Keratinocyte (primary cell): ENCODE results near the gene PAIP2. TPM values are rescaled to one million over a fixed set of nuclear protein-coding genes. Genes with fewer than 3 reads are reported as not detected.

Source experiments
- DNase-seq: peaks from one replicate; pipeline ENCODE4 v3.0.0-alpha.2; 2011; ENCODE audit warnings: low read depth, missing footprints, low spot score
- FAIRE-seq: peaks from 2 replicates; lab custom pipeline; 2011; peaks lifted over from hg19 to GRCh38; lab: Jason Lieb, UNC
- H2AFZ ChIP-seq: 2 replicates; pipeline ENCODE4 v1.6.0; 2012; ENCODE audit warnings: low read length, control low read depth, inconsistent platforms; ENCODE audit not compliant: control insufficient read depth
- H3K27ac ChIP-seq: 2 replicates; pipeline ENCODE4 v1.5.1; 2011; ENCODE audit warnings: low read length; ENCODE audit not compliant: control insufficient read depth, insufficient read depth
- H3K27me3 ChIP-seq: 3 replicates; pipeline ENCODE4 v1.6.0; 2011; ENCODE audit warnings: low read length; ENCODE audit not compliant: control insufficient read depth, insufficient read depth; ENCODE audit errors: extremely low read depth
- H3K36me3 ChIP-seq, 2 experiments: 2 replicates in 1 of 2; 3 replicates in 1 of 2; pipeline ENCODE4 v1.5.1; 2011; ENCODE audit warnings: low read length in 2 of 2, mild to moderate bottlenecking in 1 of 2; ENCODE audit not compliant: control insufficient read depth in 2 of 2, insufficient read depth in 2 of 2; ENCODE audit errors: extremely low read depth in 1 of 2
- H3K4me1 ChIP-seq: 3 replicates; pipeline ENCODE4 v1.5.1; 2011; ENCODE audit warnings: low read length; ENCODE audit not compliant: control insufficient read depth, insufficient read depth; ENCODE audit errors: extremely low read depth
- H3K4me2 ChIP-seq: 3 replicates; pipeline ENCODE4 v1.6.0; 2011; ENCODE audit warnings: low read depth, low read length; ENCODE audit not compliant: control insufficient read depth, insufficient read depth; ENCODE audit errors: extremely low read depth
- H3K4me3 ChIP-seq, 3 experiments: fragments of 200-600 bp in 1 of 3; sonication (generic) in 1 of 3; 2 replicates in 2 of 3; 3 replicates in 1 of 3; pipeline ENCODE4 v1.5.1; 2011 to 2016; ENCODE audit warnings: low read length in 3 of 3, mild to moderate bottlenecking in 3 of 3, control low read depth in 2 of 3, inconsistent platforms in 1 of 3, low read depth in 1 of 3, mixed read lengths in 1 of 3, mixed run types in 1 of 3, moderate library complexity in 1 of 3; ENCODE audit not compliant: control insufficient read depth in 2 of 3, insufficient read depth in 2 of 3; ENCODE audit errors: extremely low read depth in 1 of 3
- H3K79me2 ChIP-seq: 2 replicates; pipeline ENCODE4 v1.6.0; 2012; ENCODE audit warnings: low read length; ENCODE audit not compliant: control insufficient read depth, insufficient read depth
- H3K9ac ChIP-seq: 3 replicates; pipeline ENCODE4 v1.6.0; 2011; ENCODE audit warnings: low read length; ENCODE audit not compliant: control insufficient read depth, insufficient read depth; ENCODE audit errors: extremely low read depth
- H3K9me1 ChIP-seq: 3 replicates; pipeline ENCODE4 v1.6.0; 2011; ENCODE audit warnings: low read length; ENCODE audit not compliant: control insufficient read depth, insufficient read depth; ENCODE audit errors: extremely low read depth
- H3K9me3 ChIP-seq: 2 replicates; pipeline ENCODE4 v1.5.1; 2012; ENCODE audit warnings: low read depth, low read length; ENCODE audit not compliant: control insufficient read depth
- H4K20me1 ChIP-seq: 3 replicates; pipeline ENCODE4 v1.6.0; 2011; ENCODE audit warnings: low read length; ENCODE audit not compliant: control insufficient read depth, insufficient read depth; ENCODE audit errors: extremely low read depth
- EZH2 ChIP-seq: IDR thresholded peaks from one replicate; pipeline ENCODE4 v1.6.1; 2012; ENCODE audit warnings: inconsistent platforms, mild to moderate bottlenecking, low read length, moderate library complexity
- dilution Hi-C: fragments of 300-500 bp; cut with MboI; formaldehyde crosslinking; loops from one replicate; pipeline ENCODE4 v1.7.0; 2020; ENCODE audit warnings: low sequenced_read_pairs; ENCODE audit not compliant: extremely low pct_ligation_motif_present
- polyA plus RNA-seq, 5 experiments: library from polyadenylated mRNA; depleted of rRNA in 3 of 5; stranded (reverse) in 3 of 5; stranded (forward) in 1 of 5; unstranded in 1 of 5; fragments of >200 nt; gene quantifications; 1 replicate in 1 of 5; 2 replicates in 3 of 5; 3 replicates in 1 of 5; pipeline versions ENCODE4 v1.2.1 to v1.2.3, GENCODE V29; 2011 to 2012; ENCODE audit warnings: missing spikeins in 2 of 5, low read depth in 1 of 5, low replicate concordance in 1 of 5
- TF ChIP-seq, protein P1 (sequence below), 3 experiments: IDR thresholded peaks in 1 of 3; conservative IDR thresholded peaks in 1 of 3; optimal IDR thresholded peaks in 1 of 3; 2 replicates in 2 of 3; 3 replicates in 1 of 3; pipeline versions ENCODE3 to v1.5.1; 2011; ENCODE audit warnings: low read length in 3 of 3, mild to moderate bottlenecking in 3 of 3, moderate library complexity in 2 of 3, control low read depth in 1 of 3, inconsistent platforms in 1 of 3; ENCODE audit not compliant: insufficient read depth in 2 of 3; ENCODE audit errors: extremely low read depth in 1 of 3

Gene PAIP2
- polyA plus RNA-seq, 1 donor (not counting 4 experiments of a cell fraction or from before 2014, with no cell fraction given): 65.6 TPM

DNA sequence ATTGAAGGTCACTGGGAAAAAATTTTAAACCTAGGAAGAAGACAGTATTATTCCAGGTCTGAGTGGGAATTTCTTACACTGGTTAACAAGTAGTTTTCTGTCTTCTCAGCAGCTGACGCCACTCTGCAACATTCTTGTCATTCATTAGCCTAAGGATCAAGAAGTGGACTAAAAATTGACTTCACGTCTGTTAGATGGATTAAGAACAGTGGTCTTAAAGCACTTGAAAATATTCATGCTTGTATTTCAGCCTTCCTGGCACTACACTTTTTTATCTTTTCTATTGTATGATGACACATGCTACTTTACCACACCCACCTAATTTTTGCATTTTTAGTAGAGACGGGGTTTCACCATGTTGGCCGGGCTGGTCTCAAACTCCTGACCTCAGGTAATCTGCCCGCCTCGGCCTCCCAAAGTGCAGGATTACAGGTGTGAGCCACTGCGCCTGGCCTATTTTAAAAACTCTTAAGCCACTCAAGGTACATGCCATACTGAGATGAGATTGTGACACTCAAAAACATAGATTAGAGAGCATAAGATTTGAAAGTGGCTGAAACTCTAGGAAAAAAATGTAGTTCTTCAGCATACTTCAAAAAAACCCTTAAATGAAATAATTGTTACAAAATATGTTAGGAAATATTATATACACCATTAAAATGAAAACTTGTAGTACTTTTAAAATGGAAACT, 39.7 kb upstream of the PAIP2 start:
- Histone ChIP-seq H3K9me3 (no peaks in the 10 kb centered on the region), H3K4me2 (no peak overlapping the region), H3K4me1 (peaks cover 6% of the 10 kb centered on the region), H3K27me3 (no peaks in the 10 kb centered on the region), H3K36me3 (peaks cover 0 to 4% of the 10 kb centered on the region in 2 experiments), H3K27ac (no peak overlapping the region), H3K79me2 (peaks cover 100% of the 10 kb centered on the region), H2AFZ (no peak overlapping the region), H3K4me3 (no peak overlapping the region), H3K9me1 (peaks cover 4% of the 10 kb centered on the region), H3K9ac (no peak overlapping the region), H4K20me1 (peaks cover 58% of the 10 kb centered on the region)
- no peak for DNase-seq
- no peak for TF ChIP-seq EZH2
- TF ChIP-seq, protein P1, sequence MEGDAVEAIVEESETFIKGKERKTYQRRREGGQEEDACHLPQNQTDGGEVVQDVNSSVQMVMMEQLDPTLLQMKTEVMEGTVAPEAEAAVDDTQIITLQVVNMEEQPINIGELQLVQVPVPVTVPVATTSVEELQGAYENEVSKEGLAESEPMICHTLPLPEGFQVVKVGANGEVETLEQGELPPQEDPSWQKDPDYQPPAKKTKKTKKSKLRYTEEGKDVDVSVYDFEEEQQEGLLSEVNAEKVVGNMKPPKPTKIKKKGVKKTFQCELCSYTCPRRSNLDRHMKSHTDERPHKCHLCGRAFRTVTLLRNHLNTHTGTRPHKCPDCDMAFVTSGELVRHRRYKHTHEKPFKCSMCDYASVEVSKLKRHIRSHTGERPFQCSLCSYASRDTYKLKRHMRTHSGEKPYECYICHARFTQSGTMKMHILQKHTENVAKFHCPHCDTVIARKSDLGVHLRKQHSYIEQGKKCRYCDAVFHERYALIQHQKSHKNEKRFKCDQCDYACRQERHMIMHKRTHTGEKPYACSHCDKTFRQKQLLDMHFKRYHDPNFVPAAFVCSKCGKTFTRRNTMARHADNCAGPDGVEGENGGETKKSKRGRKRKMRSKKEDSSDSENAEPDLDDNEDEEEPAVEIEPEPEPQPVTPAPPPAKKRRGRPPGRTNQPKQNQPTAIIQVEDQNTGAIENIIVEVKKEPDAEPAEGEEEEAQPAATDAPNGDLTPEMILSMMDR (optimal IDR thresholded peaks at IDR 0.05 in 1 of 3, IDR thresholded peaks at IDR 0.05 in 1 of 3, conservative IDR thresholded peaks at IDR 0.05 in 1 of 3; ENCODE audit: extremely low read depth in 1 of 3, insufficient read depth in 2 of 3, low read length in 3 of 3): no peak
- dilution Hi-C loops: no loop called here
- FAIRE-seq: no peak

DNA sequence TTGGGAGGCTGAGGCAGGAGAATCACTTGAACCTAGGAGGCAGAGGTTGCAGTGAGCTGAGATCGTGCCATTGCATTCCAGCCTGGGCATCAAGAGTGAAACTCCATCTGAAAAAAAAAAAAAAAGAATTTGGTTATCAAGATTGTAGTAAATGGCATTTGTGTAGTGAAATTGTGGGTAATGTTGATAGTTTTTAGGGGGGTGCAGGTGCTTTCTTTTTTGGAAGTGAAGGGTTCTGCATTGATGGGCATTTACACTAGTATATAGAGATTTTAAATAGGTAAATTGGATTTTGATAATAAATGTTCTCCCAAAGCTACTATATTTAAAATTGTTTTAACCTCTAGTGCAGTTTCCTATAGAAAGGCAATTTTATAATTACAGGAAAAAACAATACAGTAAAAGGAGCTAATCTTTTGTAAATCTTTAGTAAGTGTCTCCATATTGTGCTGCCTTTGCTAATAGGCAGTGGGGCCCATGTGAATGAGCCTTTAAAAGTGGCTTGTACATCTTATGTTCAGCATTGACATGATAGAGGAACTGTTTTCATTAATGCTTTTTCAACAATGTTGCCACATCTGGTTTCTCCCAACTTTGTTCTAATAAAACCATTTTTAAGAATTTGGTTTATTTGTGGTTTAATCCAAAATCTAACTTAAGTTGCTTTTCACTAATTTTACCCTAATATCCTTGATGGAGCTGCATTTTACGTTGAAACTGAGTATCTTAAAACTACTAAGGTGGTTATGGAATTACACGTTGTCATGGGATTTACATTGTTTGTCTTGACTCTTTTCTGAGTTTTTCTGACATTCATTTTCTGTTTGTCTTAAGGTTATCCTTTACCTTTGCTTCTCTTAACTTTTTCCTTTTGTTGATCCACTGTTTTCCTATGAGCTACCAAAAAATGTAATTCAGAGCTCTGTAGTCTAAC, 37.0 kb upstream of the PAIP2 start:
- H3K27ac ChIP-seq: no peak overlapping the region

More for the DNA sequence above, 37.0 kb upstream of the PAIP2 start:
- Histone ChIP-seq H3K79me2 (peaks cover 100% of the 10 kb centered on the region), H4K20me1 (peaks cover 34% of the 10 kb centered on the region), H3K27me3 (no peaks in the 10 kb centered on the region), H3K4me3 (no peak overlapping the region), H3K9me3 (no peaks in the 10 kb centered on the region), H3K36me3 (no peaks in the 10 kb centered on the region), H3K9me1 (no peaks in the 10 kb centered on the region), H2AFZ (no peak overlapping the region), H3K4me1 (peaks cover 4% of the 10 kb centered on the region), H3K9ac (no peak overlapping the region), H3K4me2 (no peak overlapping the region)
- dilution Hi-C loops: no loop called here
- no peak for FAIRE-seq
- TF ChIP-seq, protein P1 (optimal IDR thresholded peaks at IDR 0.05 in 1 of 3, IDR thresholded peaks at IDR 0.05 in 1 of 3, conservative IDR thresholded peaks at IDR 0.05 in 1 of 3; ENCODE audit: extremely low read depth in 1 of 3, insufficient read depth in 2 of 3, low read length in 3 of 3): no peak
- TF ChIP-seq EZH2: no peak
- DNase-seq: no peak
